ENCODE data around the gene MORN1.

GRCh38 chr1:2307972-2308371, 83.4 kb downstream of the MORN1 start:
- TF ChIP-seq CTCF (IDR thresholded peaks at IDR 0.05) (no peak), POLR2A (IDR thresholded peaks at IDR 0.05) (no peak)
